ENCODE data around the gene SLC16A6.
"Not testable (repeated sequence)": the region's sequence is repeated elsewhere in the genome, so short reads cannot be mapped to it uniquely, and the experiment has no call there.

- TF ChIP-seq POLR2A, CTCF (IDR thresholded peaks at IDR 0.05): not testable (repeated sequence)
Observed at GRCh38 chr17:68219429-68219828, 71.5 kb downstream of the SLC16A6 start.

Measured in adrenal gland (tissue), 5 donors.